ENCODE data around the gene FIBCD1. TPM values are rescaled to one million over a fixed set of nuclear protein-coding genes. Genes with fewer than 3 reads are reported as not detected.

FIBCD1 gene
- total and polyA plus RNA-seq, 2 experiments from 2014 or later = 20.2 to 23.7 TPM

DNA sequence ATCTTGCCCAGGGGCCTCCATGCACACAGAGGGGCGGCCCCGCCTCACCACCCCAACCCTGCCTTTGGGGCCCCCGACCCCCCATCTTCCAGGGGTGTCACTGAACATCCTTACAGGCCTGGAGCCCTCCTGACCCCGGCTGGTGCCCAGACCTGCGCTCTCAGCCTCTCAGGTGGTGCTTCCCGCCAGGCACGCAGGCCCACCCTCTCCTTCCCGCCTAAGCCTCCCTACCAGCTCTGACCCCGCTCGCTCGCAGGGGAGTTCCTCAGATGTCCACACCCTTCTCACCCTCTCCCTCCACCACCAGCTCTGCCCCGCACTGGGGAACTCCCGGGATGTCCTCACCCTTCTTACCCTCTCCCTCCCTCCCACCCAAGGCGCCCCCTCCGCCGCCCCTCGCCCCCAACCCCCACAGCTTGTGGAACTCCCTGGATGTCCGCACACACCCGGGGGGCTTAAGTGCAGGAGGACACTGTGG, 30.1 kb downstream of the FIBCD1 start:
- in situ Hi-C loops (cut with MboI) = no loop called here
- Histone ChIP-seq H3K9me3 (ENCODE audit: low read depth) (no peaks in the 10 kb centered on the region), H4K20me1 (ENCODE audit: insufficient read depth) (no peaks in the 10 kb centered on the region), H3K4me2 (ENCODE audit: unreplicated experiment) (no peak overlapping the region), H3K9me2 (ENCODE audit: insufficient read depth) (no peaks in the 10 kb centered on the region), H3F3A (ENCODE audit: insufficient read depth) (peaks cover 6% of the 10 kb centered on the region; the same call in 1 of the 2 replicates), H3K4me3 (no peak overlapping the region), H3K27me3 (replicated peaks; ENCODE audit: insufficient read depth) (no peaks in the 10 kb centered on the region), H2AFZ (no peak overlapping the region), H3K27ac (no peak overlapping the region), H3K9ac (no peak overlapping the region), H3K79me2 (ENCODE audit: insufficient read depth) (no peaks in the 10 kb centered on the region), H3K4me1 (ENCODE audit: insufficient read depth) (peaks cover 6% of the 10 kb centered on the region), H3K36me3 (ENCODE audit: low read depth) (no peaks in the 10 kb centered on the region)
- 68 to 78% methylated on average over 9 to 19 of the region's 19 CpGs for WGBS, 2 experiments (ENCODE audit: low coverage in 1 of 2, low lambda C conversion rate in 2 of 2, missing lambda C conversion rate in 2 of 2)
- TF ChIP-seq EZH2phosphoT487 (IDR thresholded peaks at IDR 0.05; ENCODE audit: insufficient read depth, low read depth) (no peak), EZH2 (IDR thresholded peaks at IDR 0.05; ENCODE audit: insufficient read depth, poor library complexity, severe bottlenecking) (no peak)
- DNase-seq = no peak

DNA sequence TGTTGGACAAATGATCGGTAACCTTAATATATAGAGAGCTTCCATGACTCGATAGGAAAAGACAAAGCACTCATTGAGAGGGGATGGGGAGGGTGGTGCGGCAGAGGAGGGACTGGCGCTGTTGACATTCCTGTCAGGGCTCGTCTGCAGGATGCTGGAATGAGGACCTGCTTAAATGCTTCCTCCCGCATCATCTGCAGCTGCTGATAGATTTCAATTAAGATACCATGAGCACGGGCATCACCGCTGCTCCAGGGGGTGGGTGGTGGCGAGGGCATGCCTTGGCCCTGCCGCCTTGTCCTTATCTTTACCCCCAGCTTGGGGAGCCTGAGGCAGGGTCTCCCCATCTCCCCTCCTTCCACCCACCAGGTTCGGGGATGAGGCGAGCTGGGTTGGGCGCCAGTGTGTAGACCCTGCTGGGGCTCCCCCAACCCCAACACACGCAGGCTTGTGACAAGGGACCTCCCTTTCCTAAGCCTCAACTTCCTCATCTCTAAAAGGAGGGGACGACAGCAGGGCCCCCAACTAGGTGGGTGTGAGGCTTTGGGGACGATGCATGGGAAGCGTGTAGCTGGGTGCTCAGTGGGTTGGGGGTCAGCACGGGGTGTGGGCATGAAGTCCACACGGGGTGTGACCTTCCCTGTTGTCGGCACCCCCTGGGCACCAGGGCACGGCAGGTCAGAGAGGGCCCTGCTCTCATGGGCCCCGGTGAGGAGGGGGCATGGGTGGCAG, 30.7 kb downstream of the FIBCD1 start:
- no peaks in the 10 kb centered on the region for H3K9me2 ChIP-seq (ENCODE audit: insufficient read depth)
- peaks cover 6% of the 10 kb centered on the region for H3K4me1 ChIP-seq (ENCODE audit: insufficient read depth)
- no peak overlapping the region for H3K27ac ChIP-seq
- H3K4me2 ChIP-seq (ENCODE audit: unreplicated experiment) = no peak overlapping the region
- in situ Hi-C loops (cut with MboI) = no loop called here
- no peaks in the 10 kb centered on the region for H3K36me3 ChIP-seq (ENCODE audit: low read depth)
- H3K27me3 ChIP-seq (replicated peaks; ENCODE audit: insufficient read depth) = no peaks in the 10 kb centered on the region
- DNase-seq = no peak
- 81% methylated on average over 22 of the region's 22 CpGs for WGBS, 2 experiments (ENCODE audit: low coverage in 1 of 2, low lambda C conversion rate in 2 of 2, missing lambda C conversion rate in 2 of 2)
- no peak overlapping the region for H2AFZ ChIP-seq
- no peak overlapping the region for H3K9ac ChIP-seq
- no peaks in the 10 kb centered on the region for H4K20me1 ChIP-seq (ENCODE audit: insufficient read depth)
- no peaks in the 10 kb centered on the region for H3K79me2 ChIP-seq (ENCODE audit: insufficient read depth)
- H3K9me3 ChIP-seq (ENCODE audit: low read depth) = no peaks in the 10 kb centered on the region
- H3F3A ChIP-seq (ENCODE audit: insufficient read depth) = peaks cover 6% of the 10 kb centered on the region; the same call in 1 of the 2 replicates
- H3K4me3 ChIP-seq = no peak overlapping the region
- TF ChIP-seq EZH2phosphoT487 (IDR thresholded peaks at IDR 0.05; ENCODE audit: insufficient read depth, low read depth) = no peak
- no peak for TF ChIP-seq EZH2 (IDR thresholded peaks at IDR 0.05; ENCODE audit: insufficient read depth, poor library complexity, severe bottlenecking)

DNA sequence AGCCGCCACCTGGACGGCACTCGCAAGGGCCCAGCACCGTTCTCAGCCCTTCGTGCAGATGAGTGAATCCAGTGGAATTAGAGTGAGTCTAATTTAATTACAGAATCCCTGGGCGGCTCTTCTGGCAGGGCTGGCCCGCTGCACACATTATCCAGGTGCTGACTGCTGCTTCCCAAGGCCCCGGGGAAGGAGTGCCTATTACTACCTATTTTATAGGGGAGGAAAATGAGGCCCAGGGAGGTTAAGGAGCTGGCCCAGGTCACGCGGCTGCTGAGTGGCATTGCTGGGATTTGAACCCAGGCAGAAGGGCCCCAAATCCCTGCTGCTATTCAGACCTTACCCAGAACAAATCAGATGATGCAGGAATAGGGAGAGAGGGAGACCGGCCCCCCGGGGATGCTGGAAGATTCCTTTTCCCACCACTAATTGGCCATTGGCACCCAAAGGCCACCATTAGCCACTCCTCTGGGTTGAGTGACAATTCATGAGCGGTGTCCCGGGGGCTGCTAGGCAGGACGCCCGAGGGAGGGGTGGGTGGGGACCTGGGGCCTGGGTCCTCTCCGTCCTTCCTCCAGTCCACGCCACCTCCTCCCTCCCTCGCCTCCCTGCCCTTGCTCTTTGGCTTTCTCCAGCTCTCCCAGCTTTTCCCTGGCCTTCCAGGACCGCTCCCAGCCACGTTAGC, 32.2 kb downstream of the FIBCD1 start:
- H3K27me3 ChIP-seq (replicated peaks; ENCODE audit: insufficient read depth) = no peaks in the 10 kb centered on the region
- DNase-seq = no peak
- H3K79me2 ChIP-seq (ENCODE audit: insufficient read depth) = no peaks in the 10 kb centered on the region
- TF ChIP-seq EZH2phosphoT487 (IDR thresholded peaks at IDR 0.05; ENCODE audit: insufficient read depth, low read depth) (no peak), EZH2 (IDR thresholded peaks at IDR 0.05; ENCODE audit: insufficient read depth, poor library complexity, severe bottlenecking) (no peak)
- no peak overlapping the region for H3K27ac ChIP-seq
- H4K20me1 ChIP-seq (ENCODE audit: insufficient read depth) = no peaks in the 10 kb centered on the region
- WGBS, 2 experiments (ENCODE audit: low coverage in 1 of 2, low lambda C conversion rate in 2 of 2, missing lambda C conversion rate in 2 of 2) = 74 to 78% methylated on average over 16 to 21 of the region's 21 CpGs
- H3K9me2 ChIP-seq (ENCODE audit: insufficient read depth) = no peaks in the 10 kb centered on the region
- H3F3A ChIP-seq (ENCODE audit: insufficient read depth) = no peaks in the 10 kb centered on the region
- no peaks in the 10 kb centered on the region for H3K9me3 ChIP-seq (ENCODE audit: low read depth)
- no peak overlapping the region for H3K9ac ChIP-seq
- H3K4me1 ChIP-seq (ENCODE audit: insufficient read depth) = no peaks in the 10 kb centered on the region
- no peak overlapping the region for H2AFZ ChIP-seq
- H3K4me3 ChIP-seq = no peak overlapping the region
- H3K36me3 ChIP-seq (ENCODE audit: low read depth) = no peaks in the 10 kb centered on the region
- in situ Hi-C loops (cut with MboI) = no loop called here
- H3K4me2 ChIP-seq (ENCODE audit: unreplicated experiment) = no peak overlapping the region

DNA sequence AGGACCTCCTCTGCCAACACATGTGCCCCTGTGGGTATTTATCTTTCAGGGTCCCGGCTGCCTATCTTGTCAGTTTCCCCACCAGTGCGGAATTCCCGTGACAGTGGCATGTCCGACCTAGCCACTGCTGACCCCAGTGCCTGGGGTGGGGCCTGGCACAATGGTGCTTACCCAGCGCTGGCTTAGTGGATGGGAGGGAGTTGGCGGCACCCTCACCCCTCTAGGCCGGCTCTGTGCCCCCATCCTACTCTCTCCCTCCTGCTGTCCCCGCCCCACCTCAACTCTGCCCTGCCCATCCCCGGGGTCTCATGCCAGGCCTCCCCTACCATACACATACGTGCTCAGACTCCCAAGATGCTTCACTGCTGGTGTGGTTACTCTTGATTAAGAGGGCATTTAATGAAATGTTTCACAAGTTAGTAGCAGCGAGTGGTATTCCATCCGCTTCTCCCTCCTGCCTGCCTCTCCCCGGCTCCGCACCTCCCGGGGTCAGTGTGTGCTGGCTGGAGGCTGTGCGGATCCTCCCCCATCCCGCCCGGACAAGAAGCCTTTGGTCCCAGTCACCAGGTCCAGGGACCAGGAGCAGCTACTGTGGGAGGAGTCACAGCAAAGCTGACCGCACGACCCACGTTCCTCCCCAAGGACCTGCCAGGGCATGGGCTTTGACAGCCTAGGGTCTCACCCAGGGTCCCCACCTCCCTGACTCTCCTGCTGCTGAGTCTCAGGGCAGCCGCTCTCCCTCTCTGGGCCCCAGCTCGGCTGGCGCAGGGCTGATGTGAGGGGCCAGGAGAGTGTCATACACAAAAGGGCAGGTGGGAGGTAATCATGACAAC, 32.9 kb downstream of the FIBCD1 start:
- no peaks in the 10 kb centered on the region for H3K9me2 ChIP-seq (ENCODE audit: insufficient read depth)
- no peak overlapping the region for H3K9ac ChIP-seq
- H3K4me1 ChIP-seq (ENCODE audit: insufficient read depth) = no peaks in the 10 kb centered on the region
- H3K4me3 ChIP-seq = no peak overlapping the region
- no peak overlapping the region for H3K27ac ChIP-seq
- H3K27me3 ChIP-seq (replicated peaks; ENCODE audit: insufficient read depth) = no peaks in the 10 kb centered on the region
- no peaks in the 10 kb centered on the region for H4K20me1 ChIP-seq (ENCODE audit: insufficient read depth)
- no peak overlapping the region for H3K4me2 ChIP-seq (ENCODE audit: unreplicated experiment)
- no peaks in the 10 kb centered on the region for H3F3A ChIP-seq (ENCODE audit: insufficient read depth)
- H2AFZ ChIP-seq = no peak overlapping the region
- no peaks in the 10 kb centered on the region for H3K9me3 ChIP-seq (ENCODE audit: low read depth)
- DNase-seq = no peak
- no peaks in the 10 kb centered on the region for H3K79me2 ChIP-seq (ENCODE audit: insufficient read depth)
- no peak for TF ChIP-seq EZH2 (IDR thresholded peaks at IDR 0.05; ENCODE audit: insufficient read depth, poor library complexity, severe bottlenecking)
- TF ChIP-seq EZH2phosphoT487 (IDR thresholded peaks at IDR 0.05; ENCODE audit: insufficient read depth, low read depth) = no peak
- WGBS, 2 experiments (ENCODE audit: low coverage in 1 of 2, low lambda C conversion rate in 2 of 2, missing lambda C conversion rate in 2 of 2) = 66 to 69% methylated on average over 24 of the region's 24 CpGs
- in situ Hi-C loops (cut with MboI) = no loop called here
- no peaks in the 10 kb centered on the region for H3K36me3 ChIP-seq (ENCODE audit: low read depth)
